B cell (primary cell): ENCODE measurements around the gene CD8B.

Experiments
- EZH2 ChIP-seq: IDR thresholded peaks from 2 replicates; pipeline ENCODE4 v1.6.1; 2012; ENCODE audit warnings: borderline replicate concordance, low read depth, mild to moderate bottlenecking, moderate library complexity, low read length; ENCODE audit not compliant: insufficient read depth, poor library complexity, severe bottlenecking
- TF ChIP-seq, protein P1 (sequence below): fragments of 200-600 bp; IDR thresholded peaks from one replicate; pipeline ENCODE4 v1.8.0; 2022; ENCODE audit warnings: antibody characterized with exemption, mild to moderate bottlenecking

GRCh38 chr2:86790676-86791572, 70.8 kb downstream of the CD8B start, which contains the start of gene CD8A:
- TF ChIP-seq, protein P1, sequence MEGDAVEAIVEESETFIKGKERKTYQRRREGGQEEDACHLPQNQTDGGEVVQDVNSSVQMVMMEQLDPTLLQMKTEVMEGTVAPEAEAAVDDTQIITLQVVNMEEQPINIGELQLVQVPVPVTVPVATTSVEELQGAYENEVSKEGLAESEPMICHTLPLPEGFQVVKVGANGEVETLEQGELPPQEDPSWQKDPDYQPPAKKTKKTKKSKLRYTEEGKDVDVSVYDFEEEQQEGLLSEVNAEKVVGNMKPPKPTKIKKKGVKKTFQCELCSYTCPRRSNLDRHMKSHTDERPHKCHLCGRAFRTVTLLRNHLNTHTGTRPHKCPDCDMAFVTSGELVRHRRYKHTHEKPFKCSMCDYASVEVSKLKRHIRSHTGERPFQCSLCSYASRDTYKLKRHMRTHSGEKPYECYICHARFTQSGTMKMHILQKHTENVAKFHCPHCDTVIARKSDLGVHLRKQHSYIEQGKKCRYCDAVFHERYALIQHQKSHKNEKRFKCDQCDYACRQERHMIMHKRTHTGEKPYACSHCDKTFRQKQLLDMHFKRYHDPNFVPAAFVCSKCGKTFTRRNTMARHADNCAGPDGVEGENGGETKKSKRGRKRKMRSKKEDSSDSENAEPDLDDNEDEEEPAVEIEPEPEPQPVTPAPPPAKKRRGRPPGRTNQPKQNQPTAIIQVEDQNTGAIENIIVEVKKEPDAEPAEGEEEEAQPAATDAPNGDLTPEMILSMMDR, result no peak
- TF ChIP-seq EZH2, result no peak
